Activated CD8-positive, alpha-beta T cell treated with anti-CD3 and anti-CD28 coated beads, Interleukin-2, amount 10 ng/mL, durations not matched to agents 7 days and 5 days (primary cell): ENCODE measurements around the gene ATRX. TPM values are rescaled to one million over a fixed set of nuclear protein-coding genes. Genes with fewer than 3 reads are reported as not detected.
"Not testable (repeated sequence)": the region's sequence is repeated elsewhere in the genome, so short reads cannot be mapped to it uniquely, and the experiment has no call there.

ENCODE experiments used
- ATAC-seq: fragments of 150-1000 bp; cut with Tn5 transposase; one replicate; pipeline ENCODE4 v1.10.0; 2021; ENCODE audit warnings: moderate library complexity
- CTCF ChIA-PET: fragments of 350-600 bp; sonication (Branson Sonifier 250); formaldehyde crosslinking; loops from one replicate; lab custom pipeline; 2021; ENCODE audit warnings: antibody characterized with exemption; lab: Charles Lee
- POLR2A ChIA-PET: fragments of 350-600 bp; sonication (Branson Sonifier 250); formaldehyde crosslinking; loops from one replicate; lab custom pipeline; 2021; ENCODE audit warnings: antibody characterized with exemption; lab: Charles Lee
- DNase-seq: peaks from one replicate; pipeline ENCODE4 v3.0.0-alpha.2; 2020
- H3K27ac Mint-ChIP-seq: one replicate; pipeline ENCODE4 v1.8.0; 2021; ENCODE audit warnings: mild to moderate bottlenecking, mixed read lengths
- H3K27me3 Mint-ChIP-seq: one replicate; pipeline ENCODE4 v1.8.0; 2021; ENCODE audit warnings: low read depth, mixed read lengths
- H3K36me3 Mint-ChIP-seq: one replicate; pipeline ENCODE4 v1.8.0; 2021; ENCODE audit warnings: low read depth, mixed read lengths
- H3K4me1 Mint-ChIP-seq: one replicate; pipeline ENCODE4 v1.8.0; 2021; ENCODE audit warnings: low read depth, mixed read lengths
- H3K4me3 Mint-ChIP-seq: one replicate; pipeline ENCODE4 v1.8.0; 2021; ENCODE audit warnings: mild to moderate bottlenecking, mixed read lengths
- H3K9me3 Mint-ChIP-seq: one replicate; pipeline ENCODE4 v1.8.0; 2022; ENCODE audit warnings: mixed read lengths; ENCODE audit not compliant: insufficient read depth
- total RNA-seq, 2 experiments: library from RNA; stranded (reverse); gene quantifications; one replicate each; pipeline ENCODE4 v1.2.3, GENCODE V29; 2021

The ATRX gene
- 10 to 100 TPM; 59.9 to 65.8 TPM for total RNA-seq

- H3K36me3 Mint-ChIP-seq: peaks cover 10% of the 10 kb centered on the region
- H3K9me3 Mint-ChIP-seq: no peaks in the 10 kb centered on the region
- CTCF ChIA-PET: interaction anchor here (1.5 kb wide), 1 partner anchor 113 kb away, joined by 4 read pairs; the partner anchor contains the start of gene COX7B
- H3K4me1 Mint-ChIP-seq: peaks cover 20% of the 10 kb centered on the region
- peak within 1 kb of the TSS; percentile 100 for H3K27ac Mint-ChIP-seq
- peak within 1 kb of the TSS; percentile 99 for H3K4me3 Mint-ChIP-seq
- no peaks in the 10 kb centered on the region for H3K27me3 Mint-ChIP-seq
- ATAC-seq (peak; percentile 95), DNase-seq (peak; percentile 85)
- POLR2A ChIA-PET: interaction anchor here (1.0 kb wide), 1 partner anchor 114 kb away, joined by 6 read pairs; the partner anchor contains the start of gene COX7B
These were observed at the start of gene ATRX for GRCh38 chrX:77785486-77786364. TSS of gene ATRX (minus strand) at chrX:77786216. CDS start at chrX:77786001, 215 bp downstream.

- H3K36me3 Mint-ChIP-seq: peaks cover 34% of the 10 kb centered on the region
- H3K27ac Mint-ChIP-seq, H3K27me3 Mint-ChIP-seq, H3K9me3 Mint-ChIP-seq, H3K4me3 Mint-ChIP-seq, POLR2A ChIA-PET, ATAC-seq, CTCF ChIA-PET, H3K4me1 Mint-ChIP-seq, DNase-seq: not testable (repeated sequence)
These were observed 45.5 kb upstream of the ATRX start for GRCh38 chrX:77831544-77831943.

GRCh38 chrX:77821989-77822388 is 36.0 kb upstream of the ATRX start:
- H3K36me3 Mint-ChIP-seq: peaks cover 32% of the 10 kb centered on the region
- H3K27ac Mint-ChIP-seq, H3K9me3 Mint-ChIP-seq, CTCF ChIA-PET, ATAC-seq, POLR2A ChIA-PET, H3K27me3 Mint-ChIP-seq, DNase-seq, H3K4me1 Mint-ChIP-seq, H3K4me3 Mint-ChIP-seq: not testable (repeated sequence)

GRCh38 chrX:77820091-77820727 is 34.2 kb upstream of the ATRX start:
- POLR2A ChIA-PET: no interaction called here
- no peak for ATAC-seq
- no peaks in the 10 kb centered on the region for H3K27me3 Mint-ChIP-seq
- CTCF ChIA-PET: no interaction called here
- H3K36me3 Mint-ChIP-seq: peaks cover 19% of the 10 kb centered on the region
- peaks cover 4% of the 10 kb centered on the region for H3K9me3 Mint-ChIP-seq
- no peak for DNase-seq
- H3K27ac Mint-ChIP-seq: no peak overlapping the region
- H3K4me1 Mint-ChIP-seq: no peaks in the 10 kb centered on the region
- H3K4me3 Mint-ChIP-seq: no peak overlapping the region

- no peaks in the 10 kb centered on the region for H3K4me1 Mint-ChIP-seq
- H3K9me3 Mint-ChIP-seq: no peaks in the 10 kb centered on the region
- H3K27ac Mint-ChIP-seq: no peak overlapping the region
- POLR2A ChIA-PET: no interaction called here
- DNase-seq: no peak
- H3K4me3 Mint-ChIP-seq: no peak overlapping the region
- no peak for ATAC-seq
- no peaks in the 10 kb centered on the region for H3K27me3 Mint-ChIP-seq
- H3K36me3 Mint-ChIP-seq: no peaks in the 10 kb centered on the region
- CTCF ChIA-PET: no interaction called here
These were observed 28.2 kb upstream of the ATRX start for GRCh38 chrX:77814210-77814609.

- Mint-ChIP-seq H3K27ac (no peak overlapping the region), H3K9me3 (no peaks in the 10 kb centered on the region), H3K27me3 (peaks cover 3% of the 10 kb centered on the region), H3K36me3 (no peaks in the 10 kb centered on the region), H3K4me1 (no peaks in the 10 kb centered on the region), H3K4me3 (no peak overlapping the region)
- ATAC-seq (no peak), DNase-seq (no peak)
- POLR2A ChIA-PET: no interaction called here
- CTCF ChIA-PET: no interaction called here
These were observed 16.2 kb upstream of the ATRX start for GRCh38 chrX:77802201-77802600.

GRCh38 chrX:77795124-77795523 is 9.1 kb upstream of the ATRX start:
- ATAC-seq (no peak), DNase-seq (no peak)
- Mint-ChIP-seq H3K36me3 (no peaks in the 10 kb centered on the region), H3K9me3 (no peaks in the 10 kb centered on the region), H3K27me3 (no peaks in the 10 kb centered on the region), H3K4me1 (no peaks in the 10 kb centered on the region), H3K27ac (no peak overlapping the region), H3K4me3 (no peak overlapping the region)
- ChIA-PET POLR2A (no interaction called here), CTCF (no interaction called here)

- ChIA-PET POLR2A (no interaction called here), CTCF (no interaction called here)
- no peak for ATAC-seq
- H3K27me3 Mint-ChIP-seq: no peaks in the 10 kb centered on the region
- H3K4me3 Mint-ChIP-seq: no peak overlapping the region
- DNase-seq: no peak
- H3K36me3 Mint-ChIP-seq: no peaks in the 10 kb centered on the region
- H3K4me1 Mint-ChIP-seq: no peaks in the 10 kb centered on the region
- H3K9me3 Mint-ChIP-seq: no peaks in the 10 kb centered on the region
- no peak overlapping the region for H3K27ac Mint-ChIP-seq
These were observed 7.9 kb upstream of the ATRX start for GRCh38 chrX:77793946-77794345.

- Mint-ChIP-seq H3K27me3 (no peaks in the 10 kb centered on the region), H3K9me3 (no peaks in the 10 kb centered on the region), H3K27ac (peak overlapping the region; percentile 84), H3K36me3 (peaks cover 10% of the 10 kb centered on the region), H3K4me3 (peak overlapping the region; percentile 67), H3K4me1 (peaks cover 15% of the 10 kb centered on the region)
- CTCF ChIA-PET: interaction anchor here (0.8 kb wide), 1 partner anchor 111 kb away, joined by 3 read pairs; the partner anchor contains the start of gene COX7B
- ATAC-seq: peak; percentile 21
- POLR2A ChIA-PET: interaction anchor here (0.7 kb wide), 1 partner anchor 111 kb away, joined by 4 read pairs; the partner anchor contains the start of gene COX7B
- DNase-seq: peak; percentile 41
These were observed 2.0 kb upstream of the ATRX start for GRCh38 chrX:77788050-77788449.

GRCh38 chrX:77786365-77786680 is 307 bp upstream of the ATRX start:
- CTCF ChIA-PET: interaction anchor here (1.5 kb wide), 1 partner anchor 112 kb away, joined by 4 read pairs; the partner anchor contains the start of gene COX7B
- POLR2A ChIA-PET: interaction anchor here (1.3 kb wide), 1 partner anchor 108 kb away, joined by 5 read pairs; no protein-coding TSS in a partner anchor
- peak; percentile 38 for ATAC-seq
- H3K4me3 Mint-ChIP-seq: peak overlapping the region; percentile 99
- H3K36me3 Mint-ChIP-seq: peaks cover 10% of the 10 kb centered on the region
- DNase-seq: no peak
- peaks cover 17% of the 10 kb centered on the region for H3K4me1 Mint-ChIP-seq
- H3K27ac Mint-ChIP-seq: peak overlapping the region; percentile 100
- H3K9me3 Mint-ChIP-seq: no peaks in the 10 kb centered on the region
- H3K27me3 Mint-ChIP-seq: no peaks in the 10 kb centered on the region

GRCh38 chrX:77779695-77780094 is 6.3 kb downstream of the ATRX start:
- ATAC-seq (no peak), DNase-seq (no peak)
- CTCF ChIA-PET: no interaction called here
- Mint-ChIP-seq H3K4me3 (no peak overlapping the region), H3K4me1 (peaks cover 34% of the 10 kb centered on the region), H3K9me3 (no peaks in the 10 kb centered on the region), H3K27me3 (no peaks in the 10 kb centered on the region), H3K36me3 (peaks cover 13% of the 10 kb centered on the region), H3K27ac (no peak overlapping the region)
- POLR2A ChIA-PET: no interaction called here

- H3K27me3 Mint-ChIP-seq: no peaks in the 10 kb centered on the region
These were observed 9.4 kb downstream of the ATRX start for GRCh38 chrX:77776659-77777058.

More at GRCh38 chrX:77776659-77777058, 9.4 kb downstream of the ATRX start:
- ChIA-PET CTCF (no interaction called here), POLR2A (no interaction called here)
- Mint-ChIP-seq H3K9me3 (no peaks in the 10 kb centered on the region), H3K4me3 (no peak overlapping the region), H3K36me3 (peaks cover 7% of the 10 kb centered on the region), H3K27ac (no peak overlapping the region), H3K4me1 (peaks cover 27% of the 10 kb centered on the region)
- DNase-seq (no peak), ATAC-seq (no peak)
